ENCODE results near the gene ZBTB7C.

Gene ZBTB7C

GRCh38 chr18:48390641-48391040 lies 18.5 kb downstream of the ZBTB7C start:
- DNase-seq (ENCODE audit: low read depth): no peak

- no peak for DNase-seq (ENCODE audit: low read depth)
Measured at GRCh38 chr18:48388478-48388877, 20.7 kb downstream of the ZBTB7C start.

GRCh38 chr18:48387300-48387699 lies 21.9 kb downstream of the ZBTB7C start:
- no peak for DNase-seq (ENCODE audit: low read depth)

GRCh38 chr18:48385596-48385995 lies 23.6 kb downstream of the ZBTB7C start:
- no peak for DNase-seq (ENCODE audit: low read depth)

GRCh38 chr18:48376934-48377333 lies 32.2 kb downstream of the ZBTB7C start:
- DNase-seq (ENCODE audit: low read depth): no peak

DNA sequence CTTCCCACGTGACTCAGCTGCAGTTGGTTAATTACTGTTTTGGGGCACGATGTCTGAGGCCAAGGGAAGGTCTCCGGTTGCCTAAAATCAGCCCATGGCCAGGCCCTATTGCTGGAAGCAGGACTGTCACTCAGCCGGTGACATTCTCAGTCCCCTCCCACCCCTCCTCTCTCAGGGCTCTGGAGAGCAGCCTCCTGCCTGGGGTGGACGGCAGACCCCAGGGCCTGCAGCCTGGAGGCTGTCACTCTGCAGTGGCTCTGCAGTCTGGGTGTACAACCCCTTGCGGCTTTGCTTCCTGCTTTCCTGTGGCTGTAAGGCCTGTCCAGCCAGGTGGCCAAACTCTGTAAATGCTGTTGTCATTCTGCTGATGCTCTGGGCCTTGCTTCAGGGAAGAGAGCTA lies 32.8 kb downstream of the ZBTB7C start:
- no peak for DNase-seq (ENCODE audit: low read depth)

DNA sequence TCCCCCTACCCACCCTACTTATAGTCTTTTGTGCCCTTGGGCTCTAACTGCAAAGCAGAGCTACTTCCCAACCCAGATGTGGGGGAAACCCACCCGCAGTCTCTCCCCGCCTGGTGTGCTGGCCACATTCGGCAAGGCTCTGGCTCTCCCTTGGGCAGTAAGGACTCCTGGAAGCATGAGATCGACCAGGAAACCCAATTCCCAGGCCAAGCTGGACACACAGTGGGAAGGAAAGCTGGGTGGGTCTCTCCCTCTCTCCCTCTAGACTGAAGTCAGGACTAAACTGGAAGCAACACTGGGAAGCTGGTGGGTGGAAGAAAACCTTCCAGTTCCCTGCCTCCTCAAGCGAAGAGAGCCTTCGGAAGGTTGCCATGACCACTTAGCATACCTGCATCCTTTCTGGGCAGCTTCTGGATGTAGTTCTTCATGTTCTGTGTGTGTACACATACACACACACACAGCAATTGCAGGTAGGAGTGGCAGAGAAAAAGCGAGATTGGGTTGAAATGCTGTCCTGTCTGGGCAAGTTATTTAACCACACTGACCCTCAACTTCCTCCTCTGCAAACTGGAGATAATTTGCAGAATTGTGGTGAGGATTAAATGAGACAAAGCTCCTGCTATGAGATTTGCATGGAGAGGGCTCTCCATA lies 33.9 kb downstream of the ZBTB7C start:
- no peak for DNase-seq (ENCODE audit: low read depth)

GRCh38 chr18:48374423-48375149 lies 34.6 kb downstream of the ZBTB7C start:
- DNase-seq (ENCODE audit: low read depth): no peak

DNA sequence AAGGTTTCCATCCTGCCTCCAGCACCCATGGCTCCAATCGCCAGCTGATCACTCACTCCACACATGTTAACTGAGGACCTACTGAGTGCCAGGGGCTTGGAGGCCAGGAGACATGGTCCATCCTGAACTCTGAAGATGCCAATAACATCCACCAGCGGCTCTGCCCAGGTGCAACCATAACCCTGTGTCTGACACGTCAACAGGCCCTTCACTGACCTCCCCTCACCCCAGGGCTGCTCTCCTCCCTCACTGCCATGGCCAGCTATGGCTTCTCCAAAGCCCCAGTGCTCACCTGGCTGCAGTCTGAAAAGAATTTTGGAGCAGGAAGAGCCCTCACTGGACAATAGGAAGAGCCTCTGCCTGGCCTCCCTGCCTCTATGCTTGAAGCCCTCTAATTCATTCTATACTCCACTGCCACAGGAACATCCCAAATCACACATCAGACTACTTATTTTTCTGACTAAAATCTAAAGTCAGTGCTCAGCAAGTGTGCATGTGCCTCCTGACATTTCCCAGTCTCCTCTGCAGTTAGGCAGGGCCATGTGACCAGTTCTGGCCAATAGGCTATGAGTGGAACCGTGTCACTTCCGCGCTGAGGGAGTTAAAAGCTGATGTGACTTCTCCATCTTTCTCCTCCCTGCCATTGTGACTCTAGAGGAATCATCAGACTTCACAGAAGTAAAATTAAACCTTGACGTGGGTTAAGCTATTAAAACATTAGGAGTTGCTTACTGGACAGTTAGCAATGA lies 37.2 kb downstream of the ZBTB7C start:
- DNase-seq (ENCODE audit: low read depth): no peak

GRCh38 chr18:48367557-48367956 lies 41.6 kb downstream of the ZBTB7C start:
- no peak for DNase-seq (ENCODE audit: low read depth)

DNA sequence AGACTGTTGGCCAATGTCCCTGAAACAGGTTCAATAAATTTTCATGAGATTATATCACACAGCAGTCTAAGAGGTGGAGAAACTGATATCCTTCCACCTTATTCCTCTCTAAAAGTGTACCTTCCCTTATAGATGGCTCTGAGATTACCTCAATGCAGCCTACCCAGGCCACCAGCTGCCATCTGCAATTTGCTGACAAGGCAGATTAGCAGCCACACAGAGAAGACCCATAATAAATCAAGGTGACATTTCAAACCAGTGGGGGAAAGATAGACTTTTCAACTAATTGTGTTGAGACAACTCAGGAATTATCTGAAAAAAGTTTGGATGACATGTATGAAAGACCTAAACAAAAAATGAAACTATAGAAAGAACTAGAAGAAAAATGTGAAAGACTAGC lies 43.2 kb downstream of the ZBTB7C start:
- DNase-seq (ENCODE audit: low read depth): no peak

- no peak for DNase-seq (ENCODE audit: low read depth)
Measured at GRCh38 chr18:48364146-48364545, 45.0 kb downstream of the ZBTB7C start.

DNA sequence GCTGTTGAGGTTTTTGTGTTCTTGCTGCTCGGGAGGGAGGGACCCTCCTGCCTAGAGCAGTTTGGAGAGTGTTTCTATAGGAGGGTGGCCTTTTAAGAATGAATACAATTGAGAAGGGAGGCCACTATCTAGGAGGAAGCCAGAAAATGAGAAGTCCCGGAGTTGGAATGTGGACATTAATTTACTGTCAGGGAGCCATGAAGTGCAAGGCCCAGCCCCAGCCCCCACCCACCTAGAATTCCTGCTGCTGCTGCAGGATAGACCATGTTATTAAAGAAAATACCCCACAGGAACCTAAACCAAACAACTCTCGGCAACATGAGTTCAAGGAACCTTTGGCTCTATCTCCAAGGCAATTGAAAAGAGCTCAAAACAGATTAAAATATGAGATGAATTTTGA lies 46.0 kb downstream of the ZBTB7C start:
- DNase-seq (ENCODE audit: low read depth): no peak

DNA sequence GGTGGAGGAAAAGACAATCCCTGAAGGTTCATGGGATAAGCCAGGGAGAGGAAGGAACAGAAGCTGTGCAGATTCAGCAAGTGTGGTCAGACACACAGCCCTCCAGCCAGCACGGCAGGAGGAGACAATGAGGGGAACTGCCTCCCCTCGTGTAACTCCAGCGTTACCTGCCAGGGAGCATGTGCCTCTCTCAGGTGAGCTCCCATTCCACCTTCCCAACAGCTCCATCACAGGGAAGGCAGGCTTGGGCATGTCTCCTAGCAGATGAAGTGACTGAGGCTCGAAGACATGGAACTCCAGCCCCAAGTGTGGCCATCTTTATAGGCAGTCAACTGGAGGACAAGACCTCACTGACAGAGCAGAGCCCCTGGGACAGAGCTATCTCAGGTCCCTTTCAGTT lies 47.4 kb downstream of the ZBTB7C start:
- DNase-seq (ENCODE audit: low read depth): no peak

- no peak for DNase-seq (ENCODE audit: low read depth)
Measured at GRCh38 chr18:48360376-48361021, 48.7 kb downstream of the ZBTB7C start.

DNA sequence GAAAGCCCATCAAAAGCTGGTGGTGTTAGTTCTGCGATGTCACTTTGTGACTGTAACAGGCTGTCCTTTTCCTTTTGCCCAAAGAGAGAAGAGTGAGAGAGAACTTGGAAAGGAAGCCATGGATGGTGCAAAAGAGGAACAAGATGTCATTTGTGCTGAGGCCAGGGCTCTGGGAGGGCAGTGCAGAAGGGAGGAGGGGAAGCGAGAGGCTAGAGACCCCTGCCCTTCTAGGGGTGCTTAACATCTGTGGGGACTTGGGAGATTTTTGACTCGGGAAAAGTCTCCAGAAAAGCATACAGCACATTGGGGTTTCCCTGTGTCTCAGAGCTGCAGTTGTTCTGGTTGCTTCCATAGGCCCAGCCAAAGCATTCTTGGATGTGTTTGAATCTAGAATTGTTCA lies 49.6 kb downstream of the ZBTB7C start:
- no peak for DNase-seq (ENCODE audit: low read depth)

DNA sequence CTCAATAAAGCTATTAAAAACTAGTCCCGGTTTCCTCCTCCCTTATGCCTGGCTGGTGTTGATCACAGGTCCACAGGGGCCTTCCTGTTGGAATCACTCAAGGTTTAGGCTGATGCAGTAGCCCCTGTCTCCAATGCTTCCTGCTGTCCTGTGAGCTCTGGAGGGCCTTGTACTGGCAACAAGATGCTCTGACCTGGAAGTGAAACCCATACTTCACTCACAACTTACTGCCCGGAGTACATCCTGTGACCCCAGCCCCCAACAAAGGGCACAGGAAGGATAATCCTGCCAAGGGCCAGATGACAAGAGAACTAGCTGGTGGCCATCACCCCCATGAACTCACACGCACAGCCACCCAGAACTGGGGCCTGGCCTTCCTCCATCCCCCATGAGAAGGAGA lies 50.3 kb downstream of the ZBTB7C start:
- no peak for DNase-seq (ENCODE audit: low read depth)

- no peak for DNase-seq (ENCODE audit: low read depth)
Measured at GRCh38 chr18:48356909-48357631, 52.1 kb downstream of the ZBTB7C start.

DNA sequence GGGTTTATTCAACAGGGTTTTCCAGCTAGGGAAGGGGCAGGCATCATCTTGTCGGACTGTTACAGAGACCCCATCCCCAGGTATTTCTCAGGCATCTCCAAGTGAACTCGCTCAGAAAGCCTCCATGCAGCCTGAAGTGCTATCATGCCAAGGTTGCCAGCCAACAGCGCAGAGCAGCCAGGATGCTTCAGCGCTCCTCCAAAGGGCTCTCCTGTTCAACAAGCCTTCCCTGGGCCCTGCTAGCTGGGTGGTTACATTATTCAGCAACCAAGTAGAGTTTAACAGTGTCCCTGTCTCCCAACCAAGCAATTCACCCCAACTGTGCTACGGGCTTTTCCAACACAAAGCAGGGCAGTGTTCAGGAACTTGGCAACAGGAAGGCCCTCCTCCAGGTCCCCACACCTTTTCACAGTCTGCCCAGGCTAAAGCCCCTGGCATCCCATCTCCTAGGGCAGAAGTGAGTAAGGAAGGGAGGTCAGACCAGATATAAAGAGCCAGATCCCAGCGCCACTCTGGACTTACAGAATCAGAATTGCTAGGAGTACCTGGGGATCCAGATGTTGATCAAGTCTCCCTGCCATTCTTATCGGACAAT lies 52.9 kb downstream of the ZBTB7C start:
- no peak for DNase-seq (ENCODE audit: low read depth)

GRCh38 chr18:48355276-48356115 lies 53.7 kb downstream of the ZBTB7C start:
- DNase-seq (ENCODE audit: low read depth): no peak
